Measurements from ENCODE around the gene SLC25A44.

DNA sequence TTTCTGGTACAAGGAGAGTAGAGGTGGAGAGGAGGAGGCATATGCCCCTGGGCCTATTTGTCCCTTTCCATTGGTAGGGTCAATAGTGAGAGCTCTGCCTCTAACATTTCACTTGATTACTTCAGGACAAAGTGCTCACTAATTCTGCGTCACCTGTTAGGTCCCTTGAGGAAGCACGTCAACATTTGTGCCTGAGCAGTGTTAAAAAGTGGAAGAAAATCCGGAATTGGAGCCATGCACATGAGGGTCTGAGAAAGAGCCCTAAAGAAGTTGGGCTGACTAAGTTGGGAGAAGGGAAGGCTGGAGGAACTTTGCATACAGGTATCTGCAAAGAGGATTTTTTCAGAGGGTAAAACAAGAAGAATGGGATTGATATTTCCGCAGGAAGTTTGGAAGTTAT, 1.9 kb downstream of the SLC25A44 start:
- TF ChIP-seq CTCF (IDR thresholded peaks at IDR 0.05) = no peak
- no peak for TF ChIP-seq EP300 (IDR thresholded peaks at IDR 0.05)
